Glomerular endothelial cell (primary cell): Measurements from ENCODE around the gene KPNA3. TPM values are rescaled to one million over a fixed set of nuclear protein-coding genes. Genes with fewer than 3 reads are reported as not detected.

ENCODE experiments used
- DNase-seq: peaks from one replicate; pipeline ENCODE4 v3.0.0-alpha.2; 2011; ENCODE audit warnings: low read depth, low spot score; ENCODE audit errors: extremely low read depth
- total RNA-seq: library from RNA; depleted of rRNA; stranded (reverse); fragments of >200 nt; gene quantifications from 2 replicates; pipeline ENCODE4 v1.2.3, GENCODE V29; 2015

KPNA3 gene
- total RNA-seq, 1 donor from 2014 or later, result 42.7 TPM

- no peak for DNase-seq
These were observed 110.5 kb downstream of the KPNA3 start for GRCh38 chr13:49681842-49682435.

GRCh38 chr13:49679246-49679645 is 113.2 kb downstream of the KPNA3 start:
- no peak for DNase-seq

- no peak for DNase-seq
These were observed 114.1 kb downstream of the KPNA3 start for GRCh38 chr13:49678191-49678914.

- no peak for DNase-seq
These were observed 115.7 kb downstream of the KPNA3 start for GRCh38 chr13:49676581-49677298.

- no peak for DNase-seq
These were observed 121.7 kb downstream of the KPNA3 start for GRCh38 chr13:49670828-49671227.

- DNase-seq, result no peak
These were observed 122.7 kb downstream of the KPNA3 start for GRCh38 chr13:49669735-49670309.

GRCh38 chr13:49667773-49668172 is 124.7 kb downstream of the KPNA3 start:
- DNase-seq, result no peak

GRCh38 chr13:49664606-49665005 is 127.9 kb downstream of the KPNA3 start:
- DNase-seq, result no peak

- no peak for DNase-seq
These were observed 135.2 kb downstream of the KPNA3 start for GRCh38 chr13:49657241-49657641.

GRCh38 chr13:49655906-49656305 is 136.6 kb downstream of the KPNA3 start:
- DNase-seq, result no peak

GRCh38 chr13:49654011-49654410 is 138.5 kb downstream of the KPNA3 start:
- no peak for DNase-seq

- no peak for DNase-seq
These were observed 139.0 kb downstream of the KPNA3 start for GRCh38 chr13:49653478-49653877.

GRCh38 chr13:49652355-49653305 is 139.9 kb downstream of the KPNA3 start:
- no peak for DNase-seq

GRCh38 chr13:49651570-49652354 is 140.7 kb downstream of the KPNA3 start:
- DNase-seq, result no peak

GRCh38 chr13:49649963-49650312 is 142.5 kb downstream of the KPNA3 start:
- DNase-seq, result no peak

Other genes starting within 250 kb of the KPNA3 start
- gene RCBTB1, start 207.1 kb downstream of the KPNA3 start, total RNA-seq, result 20.0 and 24.2 TPM in 2 replicates
- 0.29 and 0.53 TPM in 2 replicates for gene ARL11, start 164.2 kb downstream of the KPNA3 start, total RNA-seq
- gene EBPL, start 101.2 kb downstream of the KPNA3 start, total RNA-seq, result 78.5 and 82.3 TPM in 2 replicates
- 6.1 and 7.7 TPM in 2 replicates for gene SPRYD7, start 143.7 kb upstream of the KPNA3 start, total RNA-seq
- gene TRIM13, start 204.4 kb upstream of the KPNA3 start, total RNA-seq, result 26.4 and 29.8 TPM in 2 replicates
- 0.19 and 2.0 TPM in 2 replicates for gene KCNRG, start 222.8 kb upstream of the KPNA3 start, total RNA-seq